Measurements from ENCODE around the gene COL6A2.
"Not testable (repeated sequence)": the region's sequence is repeated elsewhere in the genome, so short reads cannot be mapped to it uniquely, and the experiment has no call there.

The COL6A2 gene

GRCh38 chr21:46097336-46098293 is at the start of gene COL6A2:
Gene COL6A2 (plus strand): TSS chr21:46098112.
- DNase-seq (ENCODE audit: low read depth in 1 of 2, low spot score in 1 of 2): peak in 1 of 2 donors; percentile 16

GRCh38 chr21:46048926-46049889 is 48.7 kb upstream of the COL6A2 start:
- DNase-seq (ENCODE audit: low read depth in 1 of 2, low spot score in 1 of 2): no peak

- no peak for DNase-seq (ENCODE audit: low read depth in 1 of 2, low spot score in 1 of 2)
Measured at GRCh38 chr21:46049890-46050667, 47.8 kb upstream of the COL6A2 start.

DNA sequence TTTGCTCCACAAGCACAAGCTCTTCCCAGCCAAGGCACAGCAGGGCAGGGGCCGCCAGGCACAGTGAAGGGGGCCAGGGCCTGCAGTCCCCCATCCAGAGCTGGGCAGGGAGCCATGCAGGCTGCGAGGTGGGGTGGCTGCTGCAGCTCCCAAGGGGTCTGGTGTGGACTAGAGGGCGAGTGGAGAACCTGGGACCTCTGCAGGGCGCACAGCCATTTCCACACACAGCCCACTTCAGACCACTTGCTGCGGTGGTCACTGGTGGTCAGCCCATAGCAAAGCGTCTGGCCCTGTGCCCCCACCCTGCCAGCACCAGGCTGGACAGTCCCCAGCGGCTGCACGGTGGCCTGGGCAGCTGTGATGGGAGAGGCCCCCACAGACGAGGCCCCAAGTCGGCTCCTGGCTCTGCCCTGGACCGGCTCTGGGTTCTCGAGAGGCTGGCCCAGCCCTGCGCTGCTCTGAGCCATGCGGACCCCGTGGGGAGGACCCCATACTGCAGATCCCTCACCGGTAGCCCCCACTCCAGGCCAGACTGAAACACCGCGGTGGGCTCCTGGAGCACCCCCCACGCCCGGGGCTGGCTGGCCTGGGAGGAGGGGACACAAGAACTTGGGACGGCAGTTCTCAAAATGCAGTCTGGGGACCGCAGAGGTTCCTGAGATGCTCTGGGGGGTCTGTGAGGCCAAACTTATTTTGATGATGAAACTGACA is 47.1 kb upstream of the COL6A2 start:
- no peak for DNase-seq (ENCODE audit: low read depth in 1 of 2, low spot score in 1 of 2)

- DNase-seq (ENCODE audit: low read depth in 1 of 2, low spot score in 1 of 2): no peak
Measured at GRCh38 chr21:46051379-46051770, 46.5 kb upstream of the COL6A2 start.

- no peak for DNase-seq (ENCODE audit: low read depth in 1 of 2, low spot score in 1 of 2)
Measured at GRCh38 chr21:46051821-46052675, 45.9 kb upstream of the COL6A2 start.

GRCh38 chr21:46052703-46053651 is 44.9 kb upstream of the COL6A2 start:
- DNase-seq (ENCODE audit: low read depth in 1 of 2, low spot score in 1 of 2): peak in 1 of 2 donors; percentile 65

DNA sequence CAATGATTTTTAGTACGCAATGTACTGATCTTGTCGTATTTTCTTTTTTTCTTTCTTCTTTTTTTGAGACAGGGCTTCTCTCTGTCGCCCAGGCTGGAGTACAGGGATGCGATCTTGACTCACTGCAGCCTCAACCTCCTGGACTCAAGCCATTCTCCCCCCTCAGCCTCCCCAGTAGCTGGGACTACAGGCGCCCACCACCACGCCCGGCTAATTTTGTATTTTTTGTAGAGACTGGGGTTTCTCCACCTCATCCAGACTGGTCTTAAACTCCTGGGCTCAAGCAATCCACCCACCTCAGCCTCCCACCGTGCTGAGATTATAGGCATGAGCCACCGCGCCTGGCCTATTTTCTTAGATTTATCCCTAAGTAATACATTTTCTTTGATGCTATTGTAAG is 43.9 kb upstream of the COL6A2 start:
- DNase-seq (ENCODE audit: low read depth in 1 of 2, low spot score in 1 of 2): no peak

DNA sequence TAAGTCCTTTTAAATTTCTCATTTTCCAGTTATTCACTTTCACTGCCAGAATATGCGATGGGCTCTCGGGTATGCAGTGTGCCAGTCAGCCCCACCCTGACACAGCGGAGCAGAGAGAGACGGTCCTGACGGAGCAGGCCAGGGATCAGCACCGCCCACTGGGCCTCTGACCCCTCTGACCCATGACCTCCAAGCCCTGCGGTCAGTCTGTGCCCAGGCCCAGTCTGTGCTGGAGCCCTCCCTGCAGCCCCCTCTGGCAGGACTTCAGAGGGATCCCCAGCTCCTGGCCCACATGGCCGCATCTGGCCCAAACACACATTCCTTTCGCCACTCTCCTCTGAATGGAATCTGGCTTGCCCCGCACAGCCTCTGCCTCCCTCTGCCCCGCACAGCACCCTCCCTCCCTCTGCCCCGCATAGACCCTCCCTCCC is 43.4 kb upstream of the COL6A2 start:
- no peak for DNase-seq (ENCODE audit: low read depth in 1 of 2, low spot score in 1 of 2)

DNA sequence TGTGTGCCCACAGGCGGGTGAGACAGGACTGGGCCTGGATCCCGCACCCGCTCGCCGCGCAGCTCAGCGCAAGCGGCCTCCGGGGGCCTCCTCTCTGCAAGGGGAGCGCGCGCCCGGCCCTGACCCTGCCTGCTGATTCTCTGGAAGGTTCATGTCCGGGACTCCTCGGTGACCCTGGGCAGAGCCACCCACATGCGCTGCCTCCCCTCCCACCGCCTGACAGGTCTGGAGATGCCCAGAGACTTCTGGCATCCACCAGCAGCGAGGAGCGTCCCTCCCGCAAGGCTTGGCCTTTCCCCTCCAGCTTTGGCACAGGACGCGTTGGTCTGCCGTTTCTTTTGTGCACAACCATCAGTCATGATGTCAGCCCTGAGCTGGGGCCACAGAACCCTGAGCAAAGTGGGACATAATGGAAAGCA is 42.0 kb upstream of the COL6A2 start:
- DNase-seq (ENCODE audit: low read depth in 1 of 2, low spot score in 1 of 2): no peak

GRCh38 chr21:46056450-46056903 is 41.4 kb upstream of the COL6A2 start:
- no peak for DNase-seq (ENCODE audit: low read depth in 1 of 2, low spot score in 1 of 2)

- DNase-seq (ENCODE audit: low read depth in 1 of 2, low spot score in 1 of 2): peak in 1 of 2 donors; percentile 26
Measured at GRCh38 chr21:46057111-46057709, 40.7 kb upstream of the COL6A2 start.

DNA sequence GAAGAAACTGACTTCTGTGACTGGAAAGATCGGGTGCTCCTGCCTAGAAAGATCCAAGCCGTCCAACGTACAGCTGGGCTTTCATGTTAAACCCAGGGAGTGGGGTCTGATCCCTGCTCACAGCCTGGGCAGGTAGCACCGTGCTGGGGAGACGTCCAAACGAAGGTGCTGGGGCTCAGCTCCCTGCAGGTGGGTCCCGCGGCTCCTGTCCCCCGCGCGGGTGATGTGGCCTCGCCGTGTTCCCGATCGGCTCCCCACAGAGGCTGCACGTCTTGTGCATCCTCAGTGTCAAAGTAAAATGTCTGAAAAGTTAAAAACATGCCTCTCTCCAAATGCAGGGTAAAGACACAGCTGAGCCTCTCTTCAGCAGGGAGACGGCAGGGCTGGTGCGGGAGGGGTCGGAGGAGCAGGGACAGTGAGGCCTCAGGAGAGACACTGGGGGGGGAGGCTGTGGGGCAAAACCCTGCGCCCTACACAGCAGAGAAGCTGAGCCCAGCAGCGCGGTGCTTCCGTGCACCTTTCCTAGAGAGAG is 40.1 kb upstream of the COL6A2 start:
- DNase-seq (ENCODE audit: low read depth in 1 of 2, low spot score in 1 of 2): no peak

DNA sequence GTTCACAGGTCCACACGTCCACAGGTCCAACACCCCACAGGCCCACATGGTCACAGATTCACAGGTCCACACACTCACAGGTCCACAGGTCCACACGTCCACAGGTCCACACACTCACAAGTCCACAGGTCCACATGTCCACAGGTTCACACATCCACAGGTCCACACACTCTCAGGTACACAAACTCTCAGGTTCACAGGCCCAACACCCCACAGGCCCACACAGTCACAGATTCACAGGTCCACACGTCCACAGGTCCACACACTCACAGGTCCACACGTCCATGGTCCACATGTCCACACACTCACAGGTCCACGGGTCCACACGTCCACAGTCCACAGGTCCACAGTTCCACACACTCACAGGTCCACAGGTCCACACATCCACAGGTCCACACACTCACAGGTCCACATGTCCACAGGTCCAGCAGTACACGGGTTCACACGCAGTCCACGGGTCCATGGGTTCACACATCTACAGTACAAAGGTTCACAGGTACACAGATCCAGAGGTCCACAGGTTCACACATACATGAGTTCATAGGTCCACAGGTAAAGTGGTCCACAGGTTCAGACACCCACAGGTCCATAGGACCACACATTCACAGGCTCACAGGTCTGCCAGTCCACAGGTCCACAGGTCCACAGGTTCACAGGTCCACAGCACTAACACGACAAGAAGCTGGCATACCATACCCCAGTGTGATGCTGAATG is 39.3 kb upstream of the COL6A2 start:
- no peak for DNase-seq (ENCODE audit: low read depth in 1 of 2, low spot score in 1 of 2)

GRCh38 chr21:46059195-46059594 is 38.7 kb upstream of the COL6A2 start:
- no peak for DNase-seq (ENCODE audit: low read depth in 1 of 2, low spot score in 1 of 2)

DNA sequence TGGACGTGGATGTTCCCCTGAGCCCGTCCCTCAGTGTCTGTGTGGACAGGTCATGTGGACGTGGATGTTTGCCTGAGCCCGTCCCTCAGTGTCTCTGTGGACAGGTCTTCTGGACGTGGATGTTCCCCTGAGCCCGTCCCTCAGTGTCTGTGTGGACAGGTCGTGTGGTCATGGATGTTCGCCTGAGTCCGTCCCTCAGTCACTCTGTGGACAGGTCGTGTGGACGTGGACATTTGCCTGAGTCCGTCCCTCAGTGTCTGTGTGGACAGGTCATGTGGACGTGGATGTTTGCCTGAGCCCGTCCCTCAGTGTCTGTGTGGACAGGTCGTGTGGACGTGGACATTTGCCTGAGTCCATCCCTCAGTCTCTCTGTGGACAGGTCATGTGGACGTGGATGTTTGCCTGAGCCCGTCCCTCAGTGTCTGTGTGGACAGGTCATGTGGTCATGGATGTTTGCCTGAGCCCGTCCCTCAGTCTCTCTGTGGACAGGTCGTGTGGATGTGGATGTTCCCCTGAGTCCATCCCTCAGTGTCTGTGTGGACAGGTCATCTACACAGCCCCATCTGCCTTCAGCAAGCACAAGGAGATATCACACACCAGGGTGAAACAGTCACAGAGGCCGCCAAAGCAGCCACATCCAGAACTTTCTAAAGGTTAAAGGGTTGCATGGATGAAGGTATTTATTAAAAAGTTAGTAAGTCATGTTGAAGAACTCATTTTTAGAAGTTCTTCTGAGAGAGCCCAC is 38.0 kb upstream of the COL6A2 start:
- DNase-seq (ENCODE audit: low read depth in 1 of 2, low spot score in 1 of 2): not testable (repeated sequence)

All from activated CD4-positive, alpha-beta T cell treated with anti-CD3 and anti-CD28 coated beads, Interleukin-2, amount 50 U/mL, for 24 hours (primary cell).